HFF-Myc (cell line): ENCODE results near the gene RAB30.

Source experiments
- DNase-seq: peaks from one replicate; pipeline ENCODE4 v3.0.0-alpha.2; 2011; ENCODE audit warnings: low read depth; ENCODE audit errors: extremely low read depth
- H3K4me3 ChIP-seq: replicated peaks from 2 replicates; pipeline ENCODE4 v1.5.1; 2011; ENCODE audit warnings: low read depth, mild to moderate bottlenecking, control low read depth, low read length
- CTCF ChIP-seq: IDR thresholded peaks from 2 replicates; pipeline ENCODE4 v1.5.1; 2012; ENCODE audit warnings: mild to moderate bottlenecking, low read depth, low read length, control low read depth; ENCODE audit errors: missing control alignments

RAB30 gene

DNA sequence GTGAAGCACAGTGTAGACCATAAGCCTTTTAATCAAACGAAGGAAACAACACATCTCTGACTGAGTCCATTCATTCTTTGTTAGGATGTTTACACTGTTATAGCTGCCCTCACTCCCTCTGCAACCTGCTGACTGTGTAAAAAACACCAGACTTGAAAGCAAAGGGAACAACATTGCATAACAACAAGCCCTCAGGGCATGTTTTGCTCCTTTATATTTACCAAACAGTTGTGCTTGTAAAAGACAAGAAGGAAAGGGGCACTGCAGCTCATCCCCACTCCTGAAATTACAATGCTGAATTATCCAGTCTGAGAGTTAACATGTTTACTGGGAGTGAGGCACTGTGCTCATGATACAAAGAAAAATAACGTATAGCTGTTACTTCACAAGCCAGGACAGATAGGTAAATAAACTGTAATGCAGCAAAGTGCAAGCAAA is 46.4 kb downstream of the RAB30 start:
- no peak overlapping the region for H3K4me3 ChIP-seq
- DNase-seq, result no peak
- no peak for TF ChIP-seq CTCF

DNA sequence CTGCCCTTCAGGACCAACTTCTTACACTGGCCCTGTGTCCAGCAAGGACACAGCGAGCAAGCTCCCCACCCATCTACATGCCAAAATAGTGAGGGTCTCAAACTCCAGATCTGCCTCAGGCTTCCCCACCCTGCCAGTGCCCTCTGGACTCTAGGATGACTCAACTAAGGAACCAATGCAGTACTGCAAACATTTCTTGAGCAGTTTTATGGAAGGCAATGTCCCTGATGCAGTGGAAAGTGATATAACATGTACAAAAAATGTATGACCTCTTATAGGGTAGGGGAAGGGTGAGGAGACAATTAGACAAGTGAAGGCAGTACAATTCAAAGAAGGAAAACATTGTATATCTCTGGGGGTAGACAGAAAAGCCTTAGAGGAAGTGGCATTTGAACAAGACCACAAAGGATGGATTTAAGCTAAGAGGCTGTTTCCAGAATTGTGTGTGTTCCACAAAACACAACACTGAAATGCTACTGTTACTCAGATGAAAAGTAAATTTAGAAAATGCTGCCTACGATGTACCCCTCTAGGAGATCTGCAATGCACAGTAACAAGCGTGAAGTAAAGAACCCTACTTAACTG is 47.3 kb downstream of the RAB30 start:
- H3K4me3 ChIP-seq, result no peak overlapping the region
- DNase-seq, result no peak
- TF ChIP-seq CTCF, result no peak

- no peak for DNase-seq
- no peak for TF ChIP-seq CTCF
- H3K4me3 ChIP-seq, result no peak overlapping the region
These were observed 48.3 kb downstream of the RAB30 start for GRCh38 chr11:83023410-83023809.

DNA sequence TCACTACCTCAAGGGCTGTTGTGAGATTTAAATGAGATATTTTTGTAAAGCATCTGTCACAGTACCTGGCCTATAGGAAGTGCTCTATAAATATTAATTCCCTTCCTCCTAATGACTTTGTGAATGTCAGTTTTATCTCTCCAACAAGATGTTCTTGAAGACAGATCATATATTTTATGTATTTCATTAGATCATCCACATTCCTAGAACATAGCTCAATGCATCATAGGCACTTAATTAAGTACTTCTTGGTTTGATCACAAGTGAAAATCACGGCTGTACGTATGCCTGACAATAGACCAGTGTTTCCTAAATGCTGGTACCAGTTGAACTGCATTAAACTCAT is 49.9 kb downstream of the RAB30 start:
- no peak overlapping the region for H3K4me3 ChIP-seq
- no peak for TF ChIP-seq CTCF
- no peak for DNase-seq

GRCh38 chr11:83020942-83021779 is 50.5 kb downstream of the RAB30 start:
- DNase-seq, result no peak
- H3K4me3 ChIP-seq, result no peak overlapping the region
- TF ChIP-seq CTCF, result no peak

DNA sequence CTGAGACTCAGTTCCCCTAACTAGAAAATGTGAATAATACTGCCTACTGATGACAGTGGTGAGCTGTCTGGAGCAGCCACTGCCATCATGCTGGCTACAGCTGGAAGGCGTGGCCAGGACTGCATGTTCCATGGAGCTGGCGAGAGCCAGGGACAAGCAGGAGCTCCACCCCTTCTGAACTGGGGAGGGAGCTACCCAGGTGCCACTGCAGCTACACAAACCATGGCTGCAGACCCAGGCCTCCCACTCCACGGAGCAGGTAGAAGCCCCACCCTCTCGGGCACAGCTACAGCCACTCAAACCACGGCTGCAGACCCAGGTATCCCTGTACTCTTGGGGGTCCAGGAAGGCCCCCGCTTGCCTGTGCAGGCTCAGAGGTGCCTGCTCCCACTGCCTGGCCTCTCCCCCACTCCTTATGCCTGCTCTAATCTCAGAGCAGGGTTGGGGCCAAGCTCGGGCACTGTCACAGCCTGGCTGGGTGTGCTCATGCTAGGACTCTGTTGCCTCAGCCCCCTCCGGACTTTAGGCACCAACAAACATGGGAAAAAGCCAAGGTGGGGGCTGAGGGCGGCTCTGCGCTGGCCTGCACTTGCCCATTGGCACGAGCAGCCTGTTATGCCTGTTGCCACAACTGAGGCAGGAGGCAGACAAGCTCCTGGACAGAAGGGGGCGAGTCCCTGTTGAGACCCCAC is 51.7 kb downstream of the RAB30 start:
- DNase-seq, result no peak
- no peak overlapping the region for H3K4me3 ChIP-seq
- TF ChIP-seq CTCF, result no peak
